ELF-1 (cell line): ENCODE measurements around the gene KIAA0040.

ENCODE experiments used
- DNase-seq: peaks from one replicate; pipeline ENCODE4 v3.0.0-alpha.2; 2016; ENCODE audit warnings: low read depth, low spot score

Gene KIAA0040

DNA sequence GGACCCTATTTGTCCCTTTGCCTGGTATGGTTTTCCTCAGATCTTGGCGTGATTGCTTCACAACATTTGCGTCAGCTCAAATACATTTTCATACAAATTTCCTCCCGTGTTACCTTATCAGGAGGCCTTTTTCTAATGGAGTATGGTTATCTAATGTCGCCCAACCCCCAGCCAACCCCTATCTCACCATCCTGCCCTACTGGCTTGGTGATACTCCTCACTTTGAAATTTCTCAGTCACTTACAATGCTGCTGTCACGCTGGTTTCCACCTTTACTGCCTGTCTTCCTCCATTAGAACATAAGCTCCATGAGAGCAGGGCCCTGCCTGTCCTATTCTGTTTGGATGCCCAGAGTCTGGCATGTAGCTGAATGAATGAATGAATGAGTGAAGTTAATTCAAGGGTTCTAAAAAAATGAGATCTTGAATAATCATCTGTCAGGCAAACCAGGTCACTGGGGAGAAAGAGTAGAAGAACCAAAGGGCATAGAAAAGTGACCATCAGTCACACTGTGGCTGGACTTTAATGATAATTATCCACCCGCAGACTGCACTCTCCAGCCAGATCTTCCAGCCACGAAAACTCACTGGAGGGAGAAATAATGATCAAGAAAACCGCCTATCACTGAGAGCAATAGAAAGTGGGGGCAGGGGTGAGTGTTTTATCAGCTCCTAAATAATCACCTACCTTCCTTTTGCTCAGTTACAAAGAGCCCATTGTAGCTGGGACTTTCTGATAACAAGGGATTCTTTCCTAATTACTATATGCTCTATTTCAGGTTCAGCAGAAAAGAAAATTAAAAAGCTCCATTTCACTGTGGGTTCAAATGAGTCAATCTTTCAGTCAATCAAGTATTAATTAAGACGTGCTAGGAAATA is 21.3 kb downstream of the KIAA0040 start:
- no peak for DNase-seq

DNA sequence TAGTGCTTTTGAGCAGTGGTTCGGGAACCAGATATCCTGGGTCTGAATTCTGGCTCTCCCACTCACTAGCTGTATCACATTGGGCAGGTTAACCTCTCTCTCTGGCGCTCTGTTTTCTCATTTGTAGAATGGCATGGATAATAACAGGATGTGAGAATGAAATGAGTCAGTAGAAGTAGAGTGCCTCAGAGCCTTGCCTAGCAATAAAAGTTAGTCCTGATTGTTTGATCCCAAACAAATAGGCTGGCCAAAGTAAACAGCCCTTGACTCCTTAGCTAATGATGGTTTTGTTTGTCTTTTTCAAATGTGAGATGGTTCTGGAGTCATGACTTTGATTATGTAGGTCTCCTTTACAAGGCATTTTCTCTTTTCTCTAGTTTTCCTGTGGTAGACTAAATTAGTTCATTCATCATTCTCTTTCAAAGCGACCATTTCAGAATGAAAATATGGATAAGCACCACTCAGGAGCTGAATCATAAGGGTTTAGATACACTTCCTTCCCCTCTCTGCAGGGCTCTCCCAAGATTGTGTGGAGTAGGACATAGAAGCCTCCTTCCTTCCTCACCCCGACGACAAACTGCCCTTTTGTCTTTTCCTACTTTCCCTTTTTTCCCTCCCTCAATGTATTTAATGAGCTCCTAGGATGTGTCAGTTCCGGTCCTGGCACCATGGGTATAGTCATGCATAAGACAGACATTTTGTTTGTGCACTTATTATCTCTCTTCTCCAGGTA is 23.1 kb downstream of the KIAA0040 start:
- DNase-seq: no peak

DNA sequence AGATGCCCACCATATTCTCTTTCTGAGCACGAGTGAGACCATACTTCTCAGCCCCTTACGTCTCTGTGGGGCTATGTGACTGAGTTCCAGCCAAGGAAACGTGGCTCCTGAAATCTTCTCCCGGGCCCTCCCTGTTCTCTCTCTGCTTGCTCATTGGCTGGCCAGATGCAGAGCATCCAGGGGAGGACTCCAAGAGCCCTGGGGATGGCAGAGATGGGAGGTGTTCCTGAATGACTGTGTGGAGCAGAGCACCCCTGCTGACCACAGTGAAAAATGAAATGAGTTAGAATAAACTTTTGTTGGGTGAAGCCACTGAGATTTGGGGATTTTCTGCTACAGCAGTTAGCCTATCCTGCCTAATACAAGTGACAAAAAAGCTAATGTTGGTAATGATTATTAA is 23.8 kb downstream of the KIAA0040 start:
- no peak for DNase-seq

DNA sequence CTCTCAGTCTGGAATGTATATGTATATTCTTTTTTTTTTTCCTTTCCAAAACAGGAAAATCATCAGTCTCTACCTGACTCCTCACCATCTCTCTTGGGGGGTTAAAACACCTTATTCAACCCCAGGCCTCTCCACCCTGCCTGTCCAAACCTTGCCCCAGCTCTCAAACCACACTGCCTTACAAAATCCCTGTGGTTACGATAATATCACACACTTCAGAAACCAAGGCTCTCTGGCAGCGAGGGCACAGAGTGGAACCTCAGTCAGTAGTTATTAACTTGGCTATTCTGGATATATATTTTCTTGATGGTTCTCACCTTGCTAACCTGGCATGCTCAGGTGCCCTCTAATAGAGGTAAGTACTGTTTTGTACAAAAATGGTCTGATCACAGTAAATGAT is 24.7 kb downstream of the KIAA0040 start:
- no peak for DNase-seq

DNA sequence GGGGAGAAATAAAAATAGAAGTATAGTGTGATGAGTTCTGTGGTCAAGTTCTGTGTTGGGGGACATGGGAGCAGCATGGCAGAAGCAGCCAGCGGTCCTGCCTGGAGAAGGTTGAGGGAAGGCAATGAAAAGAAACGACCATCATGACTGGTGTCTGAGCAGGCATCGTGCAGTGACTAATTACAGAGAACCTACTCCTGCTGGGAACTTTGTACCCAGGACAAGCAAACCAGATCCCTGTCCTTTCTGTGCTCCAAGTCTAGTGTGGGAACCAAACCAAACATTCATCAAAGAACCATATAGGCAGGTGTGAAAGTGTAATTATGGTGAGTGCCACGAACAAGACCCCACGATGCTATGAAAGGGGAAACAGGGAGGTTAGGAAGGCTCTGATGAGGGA is 25.8 kb downstream of the KIAA0040 start:
- no peak for DNase-seq

DNA sequence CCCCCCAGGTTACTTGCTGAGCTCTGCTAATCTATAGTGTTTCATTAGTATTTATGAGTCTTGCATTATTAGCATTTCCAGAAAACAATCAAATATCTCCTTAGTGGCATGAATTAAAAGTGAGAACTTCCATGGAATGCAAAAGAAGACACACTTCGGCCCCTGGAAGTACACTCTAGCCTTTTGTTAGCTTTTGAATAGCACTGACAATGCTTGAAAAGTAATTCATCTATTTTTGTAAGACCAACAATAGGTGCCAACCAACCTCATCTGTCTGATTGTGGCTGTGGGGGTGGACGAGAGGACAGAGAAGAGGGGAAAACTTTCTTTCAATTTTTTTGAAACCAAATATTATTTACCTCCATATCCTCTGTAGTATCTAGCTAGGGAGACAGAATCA is 27.8 kb downstream of the KIAA0040 start:
- DNase-seq: no peak

DNA sequence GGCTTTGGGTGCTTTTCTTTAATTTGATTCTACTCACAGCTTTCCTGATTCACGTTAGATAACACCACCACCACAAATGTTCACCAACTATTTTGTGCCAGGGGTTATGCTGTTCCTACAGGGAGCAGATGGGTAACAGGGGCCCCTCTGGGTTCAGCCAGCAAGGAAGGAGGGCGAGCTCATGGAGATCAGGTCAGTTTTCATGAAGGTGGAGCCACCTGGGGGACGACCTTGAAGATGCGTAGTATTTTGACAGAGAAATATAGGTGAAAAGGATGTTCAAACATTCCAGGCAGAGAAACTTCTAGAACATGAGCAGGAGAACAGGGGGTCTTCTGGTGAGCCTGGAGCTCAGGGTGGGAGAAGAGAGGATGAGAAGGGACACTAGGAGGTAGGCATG is 28.9 kb downstream of the KIAA0040 start:
- no peak for DNase-seq

DNA sequence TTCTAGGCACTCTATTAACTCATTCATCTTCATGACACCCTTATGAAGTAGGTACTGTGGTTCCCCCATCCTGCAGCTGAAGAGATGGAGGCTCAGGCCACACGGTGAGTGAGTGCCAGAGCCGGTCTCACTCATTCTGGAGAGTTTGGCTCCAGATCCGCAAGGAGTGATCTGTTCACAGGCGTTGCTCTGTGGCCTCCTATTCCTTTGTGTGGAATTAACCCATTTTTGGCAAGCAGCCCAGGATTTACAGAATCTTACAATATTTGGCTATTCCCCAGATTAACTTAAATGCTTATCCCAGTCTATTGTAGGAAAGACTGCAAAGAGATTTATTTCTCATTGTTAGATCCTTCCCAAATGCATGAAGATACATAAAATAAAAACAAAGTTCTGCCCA is 29.6 kb downstream of the KIAA0040 start:
- no peak for DNase-seq

DNA sequence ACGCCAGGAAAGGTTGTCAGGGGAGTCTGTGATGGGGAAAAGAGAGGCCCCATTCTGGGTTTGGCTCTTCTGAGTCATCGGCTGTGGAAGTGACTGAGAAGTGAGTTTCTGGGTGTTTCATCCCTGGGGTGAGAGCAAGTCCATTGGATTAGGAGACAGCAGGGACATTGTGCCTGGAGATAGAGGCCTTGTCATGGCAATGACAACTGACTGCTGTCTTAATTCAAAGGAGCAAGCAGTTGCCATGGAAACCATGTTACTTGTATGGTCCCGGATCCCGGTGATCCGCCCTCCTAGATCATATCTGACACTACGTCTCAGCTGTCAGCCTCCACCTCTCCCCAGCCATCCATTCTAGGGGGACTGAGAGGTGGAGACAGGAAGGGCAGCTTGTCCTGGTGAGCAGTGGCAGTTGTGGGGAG is 34.4 kb downstream of the KIAA0040 start:
- no peak for DNase-seq

DNA sequence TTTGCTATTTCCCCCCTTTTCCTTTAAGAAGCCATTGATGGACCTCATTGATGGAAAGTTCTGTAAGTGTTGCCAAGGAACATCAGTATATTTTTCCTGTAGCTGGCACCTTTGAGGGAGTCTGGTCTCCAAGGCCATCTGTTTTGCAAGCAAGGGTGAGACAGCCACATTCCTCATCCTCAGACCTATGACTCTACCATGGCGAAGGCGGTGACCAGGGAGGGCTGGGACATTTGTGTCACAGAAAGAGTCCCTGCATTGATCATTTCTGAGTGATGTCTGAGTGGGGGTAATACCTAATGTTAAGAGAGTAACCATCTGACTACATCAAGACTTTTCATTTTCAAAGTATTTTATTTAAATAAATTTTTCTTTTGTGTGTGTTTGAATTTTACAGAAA is 35.4 kb downstream of the KIAA0040 start:
- DNase-seq: no peak

DNA sequence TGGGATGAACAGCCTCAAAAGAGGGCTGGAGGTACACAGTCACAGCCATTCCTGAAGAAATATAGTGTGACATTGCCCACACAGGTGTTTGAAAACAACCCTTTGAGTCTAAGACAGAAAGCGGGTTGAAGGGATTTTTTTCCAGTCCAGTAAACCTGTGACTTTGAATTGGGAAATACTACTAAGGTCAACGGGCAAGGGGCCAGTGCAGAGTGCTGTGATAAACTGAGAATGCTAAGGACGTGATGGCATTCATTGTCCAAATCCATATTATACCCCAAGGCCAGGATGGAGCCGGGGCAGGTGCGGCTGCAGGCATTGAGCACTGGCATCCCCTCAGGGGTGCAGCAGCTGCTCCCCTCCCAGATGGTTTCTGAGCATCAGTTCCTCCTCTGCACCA is 36.6 kb downstream of the KIAA0040 start:
- no peak for DNase-seq

DNA sequence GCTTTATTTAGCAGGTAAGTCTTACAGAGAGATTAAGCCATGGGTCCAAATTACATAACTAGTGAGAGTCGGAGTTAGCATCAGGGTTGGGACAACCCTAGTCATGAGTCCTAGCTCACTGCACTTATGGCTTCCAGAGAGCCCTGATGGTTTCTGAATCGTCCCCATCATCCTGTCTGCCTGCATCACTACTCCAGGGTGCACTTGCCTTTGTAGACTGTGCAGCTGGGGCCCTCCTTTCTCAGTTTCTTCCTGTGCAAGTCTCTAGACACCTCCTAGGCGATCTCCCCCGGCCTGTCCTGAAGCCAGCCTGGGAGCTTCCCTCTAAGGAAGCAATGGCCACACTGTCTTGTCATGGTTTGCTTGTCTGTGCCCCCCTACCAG is 37.1 kb downstream of the KIAA0040 start:
- no peak for DNase-seq

DNA sequence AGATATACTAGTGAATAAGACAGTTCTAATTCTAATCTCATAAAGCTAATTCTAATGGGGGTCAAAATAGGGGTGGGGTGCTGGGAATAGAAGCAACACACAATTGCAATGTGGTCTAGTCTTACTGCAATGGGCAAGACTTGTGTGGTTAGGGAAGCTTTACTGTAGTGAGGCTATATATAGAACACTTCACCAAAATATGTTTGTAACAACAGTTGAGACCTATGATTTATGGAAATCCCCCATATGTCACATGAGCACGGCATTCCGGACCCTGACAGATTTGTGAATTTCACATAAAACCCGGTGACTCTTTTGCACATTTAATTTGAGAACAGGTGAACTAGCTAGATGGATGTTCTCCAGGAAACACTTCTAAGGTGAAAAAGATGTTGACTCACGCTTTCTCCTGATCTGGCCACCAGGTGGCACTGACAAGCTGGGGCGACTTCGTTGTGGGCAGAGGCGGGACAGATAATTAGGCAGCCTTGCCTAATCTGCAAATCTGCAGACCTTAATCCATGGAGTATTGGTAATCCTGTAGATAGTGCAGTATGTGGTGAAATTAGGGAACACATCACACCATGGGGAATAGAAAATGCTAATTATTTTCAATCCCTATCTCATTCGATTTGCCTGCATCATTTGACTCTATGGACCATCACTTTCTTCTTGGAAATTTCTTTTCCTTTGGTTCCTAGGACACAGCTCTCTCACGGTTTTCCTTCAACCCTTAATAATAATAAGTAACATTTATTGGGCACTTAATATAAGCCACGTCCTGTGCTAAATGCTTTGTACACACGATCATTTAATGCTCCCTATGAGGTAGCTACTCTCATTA is 37.7 kb downstream of the KIAA0040 start:
- DNase-seq: peak; percentile 70

DNA sequence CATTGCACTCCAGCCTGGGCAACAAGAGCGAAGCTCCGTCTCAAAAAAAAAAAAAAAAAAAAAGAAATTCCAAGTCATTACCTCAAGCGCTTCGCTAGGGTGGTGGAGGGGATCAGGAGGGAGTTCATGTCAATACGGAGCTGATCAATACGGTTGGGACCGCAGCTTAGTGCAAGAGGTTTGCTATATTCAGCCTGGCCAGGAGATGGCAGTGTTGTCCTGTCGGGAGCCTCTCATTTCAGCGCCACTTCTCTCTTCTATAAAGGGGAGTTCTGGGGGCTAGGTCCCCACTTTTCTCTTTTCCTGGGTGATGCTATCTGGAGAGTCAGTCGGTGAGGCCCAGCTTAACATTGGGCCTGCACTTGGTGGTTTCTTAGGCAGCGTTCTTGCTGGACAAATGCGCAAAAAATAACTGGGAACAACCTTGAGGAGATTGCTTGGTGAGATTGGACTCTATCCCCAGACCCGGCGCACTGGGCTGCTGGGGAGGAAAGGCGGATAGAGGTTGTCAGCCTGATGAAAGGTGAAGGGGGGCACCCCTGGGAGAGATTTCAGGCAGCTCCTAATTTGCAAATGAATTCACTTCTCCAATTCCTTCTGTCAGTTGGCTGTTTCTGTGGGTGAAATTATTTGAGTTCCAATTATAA is 40.4 kb downstream of the KIAA0040 start:
- DNase-seq: peak; percentile 82

DNA sequence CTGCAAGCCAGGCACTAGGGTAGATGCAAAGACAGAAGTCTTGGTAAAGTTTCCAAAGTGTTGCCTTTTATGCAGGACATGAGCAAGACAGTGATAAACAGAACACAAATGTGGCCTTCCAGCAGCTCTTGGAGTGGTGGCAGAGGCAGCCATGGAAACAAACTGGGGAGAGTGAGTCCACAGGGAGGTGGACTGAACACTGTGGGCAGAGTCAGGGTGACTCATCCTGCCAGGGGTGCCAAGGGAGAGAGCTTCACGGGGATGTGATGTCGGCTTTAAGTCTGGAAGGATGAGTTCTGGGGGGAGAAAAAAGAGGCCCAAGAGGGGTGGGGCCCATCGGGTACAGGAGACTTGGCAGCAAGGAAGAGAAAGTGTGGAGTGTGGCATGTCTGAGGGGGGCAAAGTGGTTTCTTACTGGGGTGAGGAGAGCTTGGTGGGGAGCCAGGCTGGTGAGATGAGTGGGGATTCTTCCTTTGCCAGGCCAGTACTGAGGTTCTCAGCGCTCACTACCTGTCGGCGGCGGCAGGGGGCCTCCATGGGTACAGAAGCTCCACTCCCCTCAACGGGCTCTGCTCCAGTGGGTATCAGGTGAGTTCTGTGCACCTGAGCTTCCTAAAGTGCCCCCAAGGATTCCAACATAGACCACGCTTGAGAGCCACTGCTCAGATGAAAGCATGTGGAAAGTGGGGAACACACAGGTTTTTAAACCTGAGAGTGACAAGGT is 41.8 kb downstream of the KIAA0040 start:
- no peak for DNase-seq

DNA sequence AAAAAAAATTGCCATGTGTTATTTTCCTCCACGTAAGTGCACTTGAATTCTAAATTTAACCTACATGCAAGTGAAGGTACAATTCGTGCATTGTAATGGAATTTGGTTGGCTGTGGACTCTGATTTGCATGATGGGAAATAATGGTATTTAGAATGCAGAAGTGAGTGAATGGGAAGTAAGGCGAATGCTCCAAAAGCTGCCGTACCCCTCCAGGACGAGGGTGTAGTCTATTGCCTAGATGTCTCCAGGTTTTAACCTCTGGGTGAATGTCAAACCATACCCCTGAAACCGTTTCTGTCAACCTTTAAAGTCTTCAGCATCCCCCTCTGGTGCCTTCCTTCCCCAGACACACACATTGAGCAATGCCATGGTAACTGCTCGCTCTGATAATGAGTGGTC is 44.5 kb downstream of the KIAA0040 start:
- DNase-seq: no peak

DNA sequence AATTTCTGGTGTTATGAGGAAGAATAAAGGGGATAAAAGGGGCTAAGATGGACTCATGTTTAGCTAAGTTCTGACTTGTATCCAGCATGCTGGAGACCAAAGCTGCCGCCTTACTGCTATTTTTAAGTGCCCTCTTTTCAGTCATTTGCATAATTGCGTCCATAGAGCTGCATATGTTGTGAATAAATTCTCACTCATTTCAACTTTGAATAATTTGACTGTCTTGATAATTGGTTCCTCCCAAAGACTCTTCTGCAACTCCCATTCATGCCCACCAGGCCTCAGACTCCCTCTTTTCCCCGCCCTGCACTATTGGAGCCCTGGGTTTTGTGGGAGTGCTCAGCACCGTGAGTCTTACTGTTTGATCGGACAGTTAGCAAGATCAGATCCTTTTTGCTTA is 45.0 kb downstream of the KIAA0040 start:
- no peak for DNase-seq

DNA sequence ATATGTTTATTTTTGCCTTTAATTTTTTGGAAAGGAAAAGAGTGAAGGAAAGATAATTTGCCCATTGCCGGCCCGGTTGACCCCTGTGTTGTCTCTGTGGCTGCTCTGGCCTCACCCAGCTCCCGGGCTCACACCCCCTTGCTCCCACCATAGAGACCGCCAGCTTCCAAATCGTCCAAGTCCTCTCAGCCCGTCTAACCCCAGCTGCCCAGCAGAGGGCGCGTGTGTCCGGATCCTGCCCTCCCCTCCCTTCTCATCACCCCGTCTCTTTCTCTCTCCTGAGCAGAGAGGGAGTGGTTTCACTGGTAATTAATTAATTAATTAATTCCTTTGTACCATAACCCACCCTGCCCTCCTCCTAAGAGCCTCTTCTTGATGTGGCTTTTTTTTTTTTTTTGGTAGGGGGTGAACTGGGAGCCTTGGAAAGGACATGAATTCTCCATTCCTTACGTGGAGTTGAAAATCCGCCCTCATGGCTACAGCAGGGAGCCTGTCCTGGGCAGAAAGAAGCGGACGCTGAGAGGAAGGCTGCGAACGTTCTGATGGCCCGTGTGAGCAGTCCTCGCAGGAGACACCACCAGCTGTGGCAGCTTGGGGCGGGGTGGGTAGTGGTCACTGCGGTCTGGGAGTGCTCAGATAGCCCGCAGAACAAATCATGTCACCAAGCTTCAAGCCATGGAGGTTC is 45.9 kb downstream of the KIAA0040 start:
- DNase-seq: peak; percentile 94

DNA sequence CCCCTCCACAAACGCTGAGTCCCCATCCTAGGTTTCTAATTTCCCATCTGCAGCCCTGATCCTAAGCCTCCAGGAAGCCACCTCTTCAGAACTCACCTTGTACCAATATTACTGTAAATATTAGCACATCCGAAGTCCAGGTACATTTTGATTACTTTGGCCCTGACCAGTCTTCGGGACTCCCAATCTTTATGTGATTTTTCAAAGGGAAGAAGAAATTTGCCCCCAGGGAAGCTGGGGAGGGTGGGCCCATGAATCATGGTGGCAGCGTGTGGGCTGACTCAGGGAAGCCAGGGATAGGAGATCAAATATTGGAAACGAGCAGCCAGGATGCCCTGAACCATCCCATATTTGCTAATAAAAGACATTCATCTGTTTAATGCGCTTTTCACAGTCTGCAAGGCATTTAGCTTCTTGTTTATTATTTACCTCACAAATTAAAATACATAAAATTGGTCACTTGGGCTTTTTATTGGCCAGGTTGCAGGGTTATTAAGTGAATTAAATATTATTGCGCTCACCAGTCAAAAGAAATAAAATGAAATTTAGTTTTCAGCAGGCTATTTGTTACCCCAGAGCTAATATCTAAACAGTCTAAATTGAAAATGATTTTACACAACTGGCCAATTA is 46.6 kb downstream of the KIAA0040 start:
- peak; percentile 36 for DNase-seq

DNA sequence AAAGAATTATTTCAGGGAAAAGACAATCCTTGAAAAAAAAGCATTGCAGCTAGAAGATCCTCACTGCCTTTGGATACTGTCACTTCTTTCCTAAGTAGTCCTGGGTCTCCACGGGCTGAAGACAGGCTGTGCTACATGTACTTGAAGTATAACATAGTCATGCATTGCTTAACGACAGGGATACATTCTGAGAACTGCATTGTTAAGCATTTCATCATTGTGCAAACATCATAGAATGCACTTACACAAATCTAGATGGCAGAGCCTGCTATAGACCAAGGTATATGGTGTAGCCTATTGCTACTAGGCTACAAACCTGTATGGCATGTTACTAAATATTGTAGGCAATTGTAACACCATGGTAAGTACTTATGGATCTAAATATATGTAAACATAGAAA is 54.0 kb downstream of the KIAA0040 start:
- no peak for DNase-seq
